H1 (cell line): ENCODE measurements around the gene PXDC1. TPM values are rescaled to one million over a fixed set of nuclear protein-coding genes. Genes with fewer than 3 reads are reported as not detected.

Source experiments
- CTCF ChIA-PET: fragments of 300-600 bp; sonication (Branson Sonifier 250); formaldehyde crosslinking; loops from one replicate; lab custom pipeline; 2021; ENCODE audit not compliant: partially characterized antibody; lab: Charles Lee
- POLR2A ChIA-PET: fragments of 300-600 bp; sonication (Branson Sonifier 250); formaldehyde crosslinking; loops from one replicate; lab custom pipeline; 2021; ENCODE audit warnings: inconsistent platforms; ENCODE audit not compliant: partially characterized antibody; lab: Charles Lee
- DNase-seq, 2 experiments: peaks; one replicate each; pipeline versions ENCODE4 v3.0.0 to v3.0.0-alpha.2; 2010 to 2022; ENCODE audit warnings: low spot score in 2 of 2, low read depth in 1 of 2, mixed read lengths in 1 of 2
- FAIRE-seq: peaks from 2 replicates; lab custom pipeline; 2011; peaks lifted over from hg19 to GRCh38; lab: Jason Lieb, UNC
- H2AFZ ChIP-seq: 2 replicates; pipeline ENCODE4 v1.8.1; 2012; ENCODE audit warnings: low read length, inconsistent platforms
- H2AK5ac ChIP-seq: 2 replicates; pipeline ENCODE4 v1.6.1; 2013; ENCODE audit warnings: low read depth, low read length
- H2BK120ac ChIP-seq: replicated peaks from 2 replicates; pipeline ENCODE3; 2013; ENCODE audit warnings: low read depth, low read length, inconsistent platforms
- H2BK12ac ChIP-seq: 2 replicates; pipeline ENCODE4 v1.6.1; 2013; ENCODE audit warnings: low read depth, low read length
- H2BK15ac ChIP-seq: 2 replicates; pipeline ENCODE4 v1.6.1; 2013; ENCODE audit warnings: low read length
- H2BK20ac ChIP-seq: 2 replicates; pipeline ENCODE4 v1.6.1; 2013; ENCODE audit warnings: low read length
- H2BK5ac ChIP-seq: 2 replicates; pipeline ENCODE4 v1.6.1; 2013; ENCODE audit warnings: low read depth, low read length
- H3K14ac ChIP-seq: 2 replicates; pipeline ENCODE4 v1.6.1; 2013; ENCODE audit warnings: inconsistent platforms; ENCODE audit not compliant: insufficient read length
- H3K18ac ChIP-seq: 2 replicates; pipeline ENCODE4 v1.6.1; 2013; ENCODE audit warnings: low read length; ENCODE audit errors: extremely low read depth
- H3K23ac ChIP-seq: 2 replicates; pipeline ENCODE4 v1.6.1; 2013; ENCODE audit warnings: inconsistent platforms; ENCODE audit not compliant: insufficient read length
- H3K23me2 ChIP-seq: 2 replicates; pipeline ENCODE4 v1.6.1; 2013; ENCODE audit warnings: low read depth, low read length
- H3K27ac ChIP-seq: 2 replicates; pipeline ENCODE4 v1.6.1; 2011; ENCODE audit warnings: low read depth, low read length, inconsistent platforms
- H3K27me3 ChIP-seq, 4 experiments: replicated peaks in 1 of 4; 1 replicate in 1 of 4; 2 replicates in 3 of 4; pipeline versions ENCODE4 v1.6.1 to v1.8.1; 2011 to 2013; ENCODE audit warnings: low read length in 3 of 4, mild to moderate bottlenecking in 3 of 4, inconsistent platforms in 2 of 4, mixed read lengths in 2 of 4, moderate library complexity in 1 of 4; ENCODE audit not compliant: control insufficient read depth in 3 of 4, insufficient read depth in 3 of 4; ENCODE audit errors: extremely low read depth in 1 of 4
- H3K36me3 ChIP-seq, 4 experiments: 2 replicates each; pipeline versions ENCODE4 v1.6.1 to v1.8.1; 2011 to 2013; ENCODE audit warnings: mild to moderate bottlenecking in 4 of 4, low read length in 3 of 4, moderate library complexity in 2 of 4, control low read depth in 1 of 4, inconsistent platforms in 1 of 4; ENCODE audit not compliant: insufficient read depth in 4 of 4, control insufficient read depth in 2 of 4
- H3K4ac ChIP-seq: replicated peaks from 2 replicates; pipeline ENCODE3; 2013; ENCODE audit warnings: low read length, low read depth, mixed read lengths, inconsistent platforms; ENCODE audit not compliant: insufficient read length
- H3K4me1 ChIP-seq, 4 experiments: replicated peaks in 1 of 4; 1 replicate in 1 of 4; 2 replicates in 3 of 4; pipeline versions ENCODE4 v1.6.1 to v1.8.1; 2011 to 2013; ENCODE audit warnings: low read length in 3 of 4, inconsistent platforms in 2 of 4, mixed read lengths in 1 of 4; ENCODE audit not compliant: insufficient read depth in 4 of 4, control insufficient read depth in 3 of 4
- H3K4me2 ChIP-seq, 2 experiments: 2 replicates each; pipeline versions ENCODE4 v1.6.1 to v1.8.1; 2011 to 2013; ENCODE audit warnings: low read depth in 2 of 2, low read length in 2 of 2, control low read depth in 1 of 2, inconsistent platforms in 1 of 2, mild to moderate bottlenecking in 1 of 2; ENCODE audit not compliant: insufficient read depth in 1 of 2
- H3K4me3 ChIP-seq, 4 experiments: fragments of 200-600, 300-600 bp in 1 of 4; sonication (generic), shearing (Covaris generic), sonication (Bioruptor Twin) in 1 of 4; 2 replicates each; pipeline versions ENCODE4 v1.5.1 to v1.8.1; 2011 to 2016; ENCODE audit warnings: low read length in 4 of 4, low read depth in 3 of 4, control low read depth in 2 of 4, inconsistent platforms in 2 of 4, mild to moderate bottlenecking in 2 of 4, mixed read lengths in 1 of 4, moderate library complexity in 1 of 4; ENCODE audit not compliant: insufficient read depth in 2 of 4; ENCODE audit errors: extremely low read depth in 1 of 4
- H3K56ac ChIP-seq: replicated peaks from 2 replicates; pipeline ENCODE3; 2013; ENCODE audit warnings: low read depth, mild to moderate bottlenecking, mixed read lengths, low read length, inconsistent platforms; ENCODE audit not compliant: insufficient read length
- H3K79me1 ChIP-seq: 2 replicates; pipeline ENCODE4 v1.6.1; 2013; ENCODE audit warnings: low read depth, low read length, control low read depth
- H3K79me2 ChIP-seq, 2 experiments: 2 replicates each; pipeline versions ENCODE4 v1.6.1 to v1.8.1; 2012 to 2013; ENCODE audit warnings: low read length in 2 of 2, mild to moderate bottlenecking in 2 of 2, inconsistent platforms in 1 of 2; ENCODE audit not compliant: insufficient read depth in 2 of 2, control insufficient read depth in 1 of 2
- H3K9ac ChIP-seq, 4 experiments: replicated peaks in 1 of 4; 1 replicate in 1 of 4; 2 replicates in 3 of 4; pipeline versions ENCODE4 v1.6.1 to v1.8.1; 2011 to 2013; ENCODE audit warnings: low read depth in 3 of 4, low read length in 3 of 4, control low read depth in 2 of 4, mild to moderate bottlenecking in 2 of 4, moderate library complexity in 2 of 4, inconsistent platforms in 1 of 4; ENCODE audit errors: extremely low read depth in 1 of 4
- H3K9me3 ChIP-seq, 2 experiments: 2 replicates each; pipeline versions ENCODE4 v1.6.1 to v1.8.1; 2012 to 2013; ENCODE audit warnings: mild to moderate bottlenecking in 2 of 2, moderate library complexity in 2 of 2, control low read depth in 1 of 2, inconsistent platforms in 1 of 2, low read depth in 1 of 2, low read length in 1 of 2, mixed read lengths in 1 of 2; ENCODE audit not compliant: insufficient read depth in 2 of 2
- H4K20me1 ChIP-seq, 2 experiments: replicated peaks in 1 of 2; 2 replicates each; pipeline versions ENCODE3 to v1.8.1; 2011 to 2013; ENCODE audit warnings: inconsistent platforms in 2 of 2, low read length in 2 of 2, mild to moderate bottlenecking in 1 of 2; ENCODE audit not compliant: insufficient read depth in 2 of 2, control insufficient read depth in 1 of 2
- H4K5ac ChIP-seq: 2 replicates; pipeline ENCODE4 v1.6.1; 2013; ENCODE audit warnings: low read length, low read depth, mixed read lengths, inconsistent platforms; ENCODE audit not compliant: insufficient read length
- H4K8ac ChIP-seq: 2 replicates; pipeline ENCODE4 v1.8.0; 2013; ENCODE audit warnings: mild to moderate bottlenecking, moderate library complexity, low read length, inconsistent platforms; ENCODE audit not compliant: insufficient read depth; ENCODE audit errors: extremely low read depth
- H4K91ac ChIP-seq: replicated peaks from 2 replicates; pipeline ENCODE3; 2013; ENCODE audit warnings: low read length, mixed read lengths, inconsistent platforms; ENCODE audit not compliant: insufficient read length
- POLR2A ChIP-seq, 2 experiments: IDR thresholded peaks; 1 replicate in 1 of 2; 2 replicates in 1 of 2; pipeline ENCODE4 v1.6.1; 2011; ENCODE audit warnings: low read depth in 2 of 2, low read length in 2 of 2, mild to moderate bottlenecking in 2 of 2; ENCODE audit errors: control extremely low read depth in 1 of 2
- WGBS, 2 experiments: shearing (Covaris generic) in 1 of 2; methylation state at CpG; one replicate each; pipeline versions ENCODE4 v1.1.6 to v1.1.7; 2013 to 2015; ENCODE audit warnings: low lambda C conversion rate in 2 of 2, mixed read lengths in 2 of 2, inconsistent platforms in 1 of 2, low coverage in 1 of 2, missing lambda C conversion rate in 1 of 2; ENCODE audit not compliant: insufficient replicate concordance in 2 of 2, insufficient coverage in 1 of 2, insufficient read length in 1 of 2; ENCODE audit errors: extremely low coverage in 1 of 2, missing lambda C conversion rate in 1 of 2; 5-methylcytosine and 5-hydroxymethylcytosine counted together
- polyA plus RNA-seq, 7 experiments: library from polyadenylated mRNA; depleted of rRNA in 3 of 7; stranded (reverse) in 5 of 7; unstranded in 2 of 7; fragments of >200 nt in 5 of 7; fragments of 200-250 nt in 2 of 7; gene quantifications; 1 replicate in 5 of 7; 2 replicates in 1 of 7; 4 replicates in 1 of 7; pipeline versions ENCODE4 v1.2.1 to v1.2.3, GENCODE V29; 2011 to 2013; ENCODE audit warnings: missing spikeins in 2 of 7, mixed read lengths in 2 of 7
- total RNA-seq: library from RNA; stranded (reverse); fragmentation: NEBNext Ultra II Directional; extraction: Animal tissue kit (Norgen Biotek cat#: 25700); gene quantifications from 2 replicates; pipeline ENCODE4 v1.2.1, GENCODE V29; 2021

The PXDC1 gene
- total and polyA plus RNA-seq, 2 of the 8 experiments (the other 6 are each of a cell fraction or from before 2014, with no cell fraction given) = 1.7 to 2.0 TPM

DNA sequence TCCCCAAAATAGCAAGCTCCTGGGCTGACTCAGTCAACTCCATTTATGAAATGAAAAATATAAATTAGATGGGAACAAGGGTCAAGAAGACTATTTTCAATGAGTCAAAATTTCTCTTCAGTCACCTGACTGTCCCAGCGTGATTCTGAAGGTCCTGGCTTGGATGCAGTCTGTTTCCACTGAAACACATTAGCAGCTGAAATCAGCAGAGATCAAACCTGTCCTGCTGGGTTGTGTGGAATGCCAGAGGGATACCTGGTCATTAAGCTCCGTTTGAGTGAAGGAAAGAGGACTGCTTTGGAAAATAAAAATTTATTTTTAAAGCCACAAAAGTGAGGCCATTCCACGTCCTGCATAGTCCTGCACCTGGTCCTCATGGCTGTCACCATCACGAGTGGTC, 37.4 kb downstream of the PXDC1 start:
- Histone ChIP-seq H4K91ac (no peak overlapping the region), H4K20me1 (no peaks in the 10 kb centered on the region), H3K27me3 (no peaks in the 10 kb centered on the region), H3K4me2 (no peak overlapping the region), H3K23ac (no peak overlapping the region), H2BK20ac (no peak overlapping the region), H2BK12ac (no peak overlapping the region), H4K8ac (no peak overlapping the region), H2BK15ac (no peak overlapping the region), H2AFZ (no peak overlapping the region), H3K4ac (no peak overlapping the region), H3K4me3 (no peak overlapping the region), H3K23me2 (no peaks in the 10 kb centered on the region; the same call in 1 of the 2 replicates), H3K4me1 (no peaks in the 10 kb centered on the region), H2BK120ac (no peak overlapping the region), H4K5ac (no peak overlapping the region), H3K18ac (no peak overlapping the region), H3K56ac (no peak overlapping the region), H3K9me3 (peaks cover 0 to 2% of the 10 kb centered on the region in 2 experiments; a peak in 1 of 4 replicates), H2BK5ac (no peak overlapping the region), H3K27ac (no peak overlapping the region), H3K9ac (no peak overlapping the region), H3K79me1 (no peaks in the 10 kb centered on the region), H2AK5ac (no peak overlapping the region), H3K36me3 (no peaks in the 10 kb centered on the region), H3K14ac (no peak overlapping the region), H3K79me2 (no peaks in the 10 kb centered on the region)
- WGBS, 2 experiments = 93% methylated on average over 4 of the region's 4 CpGs; no CpG with 5 or more reads in 1 of the 2 experiments
- FAIRE-seq = no peak
- no peak for TF ChIP-seq POLR2A (IDR thresholded peaks at IDR 0.05; ENCODE audit: control extremely low read depth in 1 of 2, low read depth in 2 of 2, low read length in 2 of 2)
- ChIA-PET CTCF (interaction anchor here (0.9 to 2.7 kb wide), 5 partner anchors 8 to 442 kb away, joined by 3 to 16 read pairs (median 4); no protein-coding TSS in a partner anchor), POLR2A (no interaction called here)
- DNase-seq = no peak
